CD14-positive monocyte (primary cell): ENCODE results near the gene PLAU. TPM values are rescaled to one million over a fixed set of nuclear protein-coding genes. Genes with fewer than 3 reads are reported as not detected.
A peak's percentile ranks its signal among the peaks of the same experiment; 100 is the strongest.

Source experiments
- DNase-seq, 3 donors: peaks; one replicate each; pipeline ENCODE4 v3.0.0-alpha.2; 2011 to 2022
- H2AFZ ChIP-seq: 2 replicates; pipeline ENCODE4 v1.6.0; 2012; ENCODE audit warnings: mild to moderate bottlenecking, low read depth, low read length, inconsistent platforms; ENCODE audit not compliant: insufficient read depth, poor library complexity, severe bottlenecking
- H3K27ac ChIP-seq, 2 donors: 1 replicate in 1 of 2; 2 replicates in 1 of 2; pipeline ENCODE4 v1.5.1; 2012 to 2013; ENCODE audit warnings: low read length in 2 of 2, control low read depth in 1 of 2, inconsistent platforms in 1 of 2, low read depth in 1 of 2, mild to moderate bottlenecking in 1 of 2
- H3K27me3 ChIP-seq, 2 donors: one replicate each; pipeline versions ENCODE4 v1.6.0 to v1.6.1; 2011 to 2013; ENCODE audit warnings: low read length in 2 of 2; ENCODE audit not compliant: control insufficient read depth in 2 of 2, insufficient read depth in 2 of 2
- H3K36me3 ChIP-seq, 2 donors: replicated peaks in 1 of 2; 1 replicate in 1 of 2; 2 replicates in 1 of 2; pipeline versions ENCODE4 v1.5.1 to v1.6.1; 2012 to 2013; ENCODE audit warnings: low read length in 2 of 2, control low read depth in 1 of 2, inconsistent platforms in 1 of 2, mild to moderate bottlenecking in 1 of 2; ENCODE audit not compliant: insufficient read depth in 2 of 2, control insufficient read depth in 1 of 2
- H3K4me1 ChIP-seq, 2 donors: 1 replicate in 1 of 2; 2 replicates in 1 of 2; pipeline versions ENCODE4 v1.5.1 to v1.6.1; 2012 to 2013; ENCODE audit warnings: low read length in 2 of 2, control low read depth in 1 of 2, inconsistent platforms in 1 of 2, mild to moderate bottlenecking in 1 of 2, moderate library complexity in 1 of 2; ENCODE audit not compliant: insufficient read depth in 2 of 2, control insufficient read depth in 1 of 2
- H3K4me2 ChIP-seq: replicated peaks from 2 replicates; pipeline ENCODE3; 2012; ENCODE audit warnings: low read length, moderate library complexity, mild to moderate bottlenecking; ENCODE audit not compliant: poor library complexity, severe bottlenecking; ENCODE audit errors: extremely low read depth
- H3K4me3 ChIP-seq, 3 experiments: fragments of 200-600 bp in 1 of 3; sonication (generic) in 1 of 3; replicated peaks in 1 of 3; 1 replicate in 2 of 3; 2 replicates in 1 of 3; pipeline ENCODE4 v1.5.1; 2011 to 2013; ENCODE audit warnings: low read length in 3 of 3, mild to moderate bottlenecking in 3 of 3, control low read depth in 2 of 3, low read depth in 2 of 3, inconsistent platforms in 1 of 3, moderate library complexity in 1 of 3
- H3K79me2 ChIP-seq: 2 replicates; pipeline ENCODE4 v1.6.0; 2012; ENCODE audit warnings: mild to moderate bottlenecking, control low read depth, inconsistent platforms, low read length, moderate library complexity; ENCODE audit not compliant: insufficient read depth
- H3K9ac ChIP-seq: 2 replicates; pipeline ENCODE4 v1.6.0; 2017; ENCODE audit warnings: low read length, mild to moderate bottlenecking; ENCODE audit not compliant: insufficient read depth, poor library complexity, severe bottlenecking
- H3K9me3 ChIP-seq, 2 donors: replicated peaks in 1 of 2; 1 replicate in 1 of 2; 2 replicates in 1 of 2; pipeline versions ENCODE4 v1.5.1 to v1.6.1; 2012 to 2013; ENCODE audit warnings: low read length in 2 of 2, control low read depth in 1 of 2; ENCODE audit not compliant: control insufficient read depth in 1 of 2, insufficient read depth in 1 of 2
- H4K20me1 ChIP-seq: 2 replicates; pipeline ENCODE4 v1.6.0; 2012; ENCODE audit warnings: mild to moderate bottlenecking, low read length, control low read depth, moderate library complexity; ENCODE audit not compliant: insufficient read depth
- H3K27ac Mint-ChIP-seq, 7 donors: one replicate each; pipeline ENCODE4 v1.8.0; 2020; ENCODE audit warnings: mild to moderate bottlenecking in 7 of 7, mixed read lengths in 7 of 7, moderate library complexity in 6 of 7, inconsistent platforms in 2 of 7
- H3K27me3 Mint-ChIP-seq, 3 donors: one replicate each; pipeline ENCODE4 v1.8.0; 2021 to 2022; ENCODE audit warnings: low read depth in 3 of 3, mild to moderate bottlenecking in 3 of 3, mixed read lengths in 3 of 3, moderate library complexity in 3 of 3, inconsistent platforms in 1 of 3
- H3K36me3 Mint-ChIP-seq, 2 donors: one replicate each; pipeline ENCODE4 v1.8.0; 2020; ENCODE audit warnings: mixed read lengths in 2 of 2, inconsistent platforms in 1 of 2, mild to moderate bottlenecking in 1 of 2
- H3K4me1 Mint-ChIP-seq: one replicate; pipeline ENCODE4 v1.8.0; 2020; ENCODE audit warnings: mild to moderate bottlenecking, mixed read lengths
- H3K4me3 Mint-ChIP-seq, 2 donors: one replicate each; pipeline ENCODE4 v1.8.0; 2020; ENCODE audit warnings: mild to moderate bottlenecking in 2 of 2, mixed read lengths in 2 of 2, moderate library complexity in 1 of 2
- H3K9me3 Mint-ChIP-seq, 7 donors: one replicate each; pipeline ENCODE4 v1.8.0; 2020 to 2022; ENCODE audit warnings: mixed read lengths in 7 of 7, mild to moderate bottlenecking in 6 of 7, moderate library complexity in 6 of 7, inconsistent platforms in 2 of 7
- WGBS: methylation state at CpG from one replicate; pipeline ENCODE4 v1.1.5; 2013; ENCODE audit warnings: missing lambda C conversion rate; ENCODE audit not compliant: insufficient coverage; 5-methylcytosine and 5-hydroxymethylcytosine counted together
- intact Hi-C, 2 donors: fragments of 100-400 bp; cut with micrococcal nuclease; formaldehyde crosslinking; loops; one replicate each; pipeline versions ENCODE4 v1.15.0 to v1.15.1; 2023
- polyA minus RNA-seq: library from RNA; depleted of rRNA, polyadenylated mRNA; stranded (reverse); fragments of >200 nt; gene quantifications from 2 replicates; pipeline ENCODE4 v1.2.3, GENCODE V29; 2012
- polyA plus RNA-seq, 3 donors: library from polyadenylated mRNA; depleted of rRNA in 1 of 3; unstranded in 2 of 3; stranded (reverse) in 1 of 3; fragments of 300-500 nt in 2 of 3; fragments of >200 nt in 1 of 3; fragmentation: Illumina TruSeq in 2 of 3; gene quantifications; 1 replicate in 2 of 3; 2 replicates in 1 of 3; pipeline ENCODE4 v1.2.3, GENCODE V29; 2012 to 2021
- total RNA-seq, 12 experiments: library from RNA in 1 of 12; stranded (reverse) in 1 of 12; fragments of 120-200 nt in 1 of 12; gene quantifications; one replicate each; pipeline ENCODE4 v1.2.4 and lab custom pipeline; 2013 to 2026; ENCODE audit warnings: mixed read lengths in 6 of 12, inconsistent platforms in 1 of 12
- TF ChIP-seq, protein P1 (sequence below): fragments of 200-600 bp; IDR thresholded peaks from one replicate; pipeline ENCODE4 v1.8.0; 2022; ENCODE audit warnings: antibody characterized with exemption, mild to moderate bottlenecking

The PLAU gene
- 0.46 TPM for total RNA-seq (2013)
- 1 to 10 TPM in 1 of 3 donors, under 1 TPM in 2; 0.16 to 1.5 (median 0.43) TPM for polyA plus RNA-seq
- polyA minus RNA-seq: 0.55 and 0.72 TPM in 2 replicates
- total RNA-seq (lab: John Stamatoyannopoulos, UW): 6.2 to 109 (median 21.5) reads per million in 11 experiments

DNA sequence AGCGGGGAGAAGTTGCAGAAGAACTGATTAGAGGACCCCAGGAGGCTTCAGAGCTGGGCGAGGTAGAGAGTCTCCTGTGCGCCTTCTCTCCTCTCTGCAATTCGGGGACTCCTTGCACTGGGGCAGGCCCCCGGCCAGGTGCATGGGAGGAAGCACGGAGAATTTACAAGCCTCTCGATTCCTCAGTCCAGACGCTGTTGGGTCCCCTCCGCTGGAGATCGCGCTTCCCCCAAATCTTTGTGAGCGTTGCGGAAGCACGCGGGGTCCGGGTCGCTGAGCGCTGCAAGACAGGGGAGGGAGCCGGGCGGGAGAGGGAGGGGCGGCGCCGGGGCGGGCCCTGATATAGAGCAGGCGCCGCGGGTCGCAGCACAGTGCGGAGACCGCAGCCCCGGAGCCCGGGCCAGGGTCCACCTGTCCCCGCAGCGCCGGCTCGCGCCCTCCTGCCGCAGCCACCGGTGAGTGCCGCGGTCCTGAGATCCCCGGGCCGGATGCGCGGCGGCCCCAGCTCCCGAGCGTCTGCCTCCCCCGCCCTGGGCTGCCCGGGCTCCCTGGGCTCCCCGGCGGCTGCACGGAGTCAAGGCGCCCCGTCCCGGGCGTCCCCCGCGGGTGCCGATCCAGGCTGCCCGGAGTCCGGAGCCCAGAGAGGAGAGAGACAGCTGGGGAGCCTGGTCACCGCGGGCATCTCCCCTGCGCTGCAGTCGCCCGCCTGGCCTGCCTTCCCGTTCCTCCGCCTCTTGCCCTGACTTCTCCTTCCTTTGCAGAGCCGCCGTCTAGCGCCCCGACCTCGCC, at the start of gene PLAU:
Gene PLAU, plus strand, starts transcription at position 369 of the 789 bp plus-strand sequence. CDS start 424 bp downstream, outside the sequence.
- peaks cover 0 to 5% of the 10 kb centered on the region in 2 donors for H3K27me3 ChIP-seq
- no peaks in the 10 kb centered on the region for H3K9me3 Mint-ChIP-seq
- intact Hi-C loops: no loop called here
- H3K36me3 ChIP-seq: peaks cover 0 to 5% of the 10 kb centered on the region in 2 donors
- H3K9me3 ChIP-seq: no peaks in the 10 kb centered on the region
- H3K36me3 Mint-ChIP-seq: peaks cover 19 to 22% of the 10 kb centered on the region in 2 donors
- H3K27me3 Mint-ChIP-seq: peaks cover 6 to 17% (median 12%) of the 10 kb centered on the region in 3 donors
- H3K79me2 ChIP-seq: peaks cover 36% of the 10 kb centered on the region
- WGBS: under 1% methylated on average over 70 of the region's 74 CpGs
- peaks cover 74% of the 10 kb centered on the region for H3K4me1 Mint-ChIP-seq
- peak within 1 kb of the TSS; percentile 73 for H2AFZ ChIP-seq
- peaks cover 56 to 67% of the 10 kb centered on the region in 2 donors for H3K4me1 ChIP-seq
- peak within 1 kb of the TSS; percentile 35 to 85 (median 63) for H3K27ac Mint-ChIP-seq
- H3K4me3 ChIP-seq: peak within 1 kb of the TSS; percentile 27 to 70 (median 35)
- peak within 1 kb of the TSS; percentile 67 for H3K9ac ChIP-seq
- TF ChIP-seq, protein P1, sequence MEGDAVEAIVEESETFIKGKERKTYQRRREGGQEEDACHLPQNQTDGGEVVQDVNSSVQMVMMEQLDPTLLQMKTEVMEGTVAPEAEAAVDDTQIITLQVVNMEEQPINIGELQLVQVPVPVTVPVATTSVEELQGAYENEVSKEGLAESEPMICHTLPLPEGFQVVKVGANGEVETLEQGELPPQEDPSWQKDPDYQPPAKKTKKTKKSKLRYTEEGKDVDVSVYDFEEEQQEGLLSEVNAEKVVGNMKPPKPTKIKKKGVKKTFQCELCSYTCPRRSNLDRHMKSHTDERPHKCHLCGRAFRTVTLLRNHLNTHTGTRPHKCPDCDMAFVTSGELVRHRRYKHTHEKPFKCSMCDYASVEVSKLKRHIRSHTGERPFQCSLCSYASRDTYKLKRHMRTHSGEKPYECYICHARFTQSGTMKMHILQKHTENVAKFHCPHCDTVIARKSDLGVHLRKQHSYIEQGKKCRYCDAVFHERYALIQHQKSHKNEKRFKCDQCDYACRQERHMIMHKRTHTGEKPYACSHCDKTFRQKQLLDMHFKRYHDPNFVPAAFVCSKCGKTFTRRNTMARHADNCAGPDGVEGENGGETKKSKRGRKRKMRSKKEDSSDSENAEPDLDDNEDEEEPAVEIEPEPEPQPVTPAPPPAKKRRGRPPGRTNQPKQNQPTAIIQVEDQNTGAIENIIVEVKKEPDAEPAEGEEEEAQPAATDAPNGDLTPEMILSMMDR: no peak
- peak within 1 kb of the TSS in 1 of 2 donors; percentile 34 for H3K27ac ChIP-seq
- peak within 1 kb of the TSS; percentile 88 to 92 for H3K4me3 Mint-ChIP-seq
- DNase-seq: peak; percentile 68 to 73 (median 69)
- H4K20me1 ChIP-seq: peaks cover 4% of the 10 kb centered on the region
- H3K4me2 ChIP-seq: peak within 1 kb of the TSS; percentile 74

DNA sequence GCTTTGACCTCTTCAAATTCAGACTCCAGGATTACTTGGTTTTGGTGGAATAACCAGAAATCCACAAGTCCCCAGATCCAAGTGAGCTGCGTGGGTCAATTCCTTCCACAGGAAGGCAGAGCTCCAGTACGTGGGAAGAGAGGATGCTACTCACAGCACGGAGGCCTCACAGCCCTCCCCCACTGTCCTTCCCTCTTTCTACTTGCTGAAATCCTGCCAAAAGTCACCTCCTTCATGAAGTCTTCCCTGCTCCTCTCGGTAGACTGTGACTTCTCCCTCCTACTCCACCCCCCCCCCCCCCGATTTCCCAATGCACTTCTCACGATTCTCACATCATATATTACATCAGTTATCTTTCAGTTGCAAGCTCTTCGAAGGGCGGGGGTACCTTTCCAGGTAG, 48.9 kb upstream of the PLAU start:
- H3K36me3 Mint-ChIP-seq: peaks cover 36 to 71% of the 10 kb centered on the region in 2 donors
- H3K4me3 ChIP-seq: no peak overlapping the region
- WGBS: 0% methylated on average over 3 of the region's 8 CpGs
- peaks cover 22 to 51% of the 10 kb centered on the region in 2 donors for H3K36me3 ChIP-seq
- no peaks in the 10 kb centered on the region for H3K27me3 ChIP-seq
- peak overlapping the region in 1 of 2 donors; percentile 68 for H3K27ac ChIP-seq
- H3K9ac ChIP-seq: no peak overlapping the region
- no peaks in the 10 kb centered on the region for H3K9me3 ChIP-seq
- peaks cover 53% of the 10 kb centered on the region for H4K20me1 ChIP-seq
- H3K27ac Mint-ChIP-seq: peak overlapping the region in 5 of 7 donors; percentile 60 to 86 (median 70)
- H3K79me2 ChIP-seq: peaks cover 84% of the 10 kb centered on the region
- TF ChIP-seq, protein P1: no peak
- H3K27me3 Mint-ChIP-seq: no peaks in the 10 kb centered on the region
- no peak overlapping the region for H2AFZ ChIP-seq
- no peak overlapping the region for H3K4me3 Mint-ChIP-seq
- H3K4me1 ChIP-seq: peaks cover 53 to 61% of the 10 kb centered on the region in 2 donors
- peaks cover 64% of the 10 kb centered on the region for H3K4me1 Mint-ChIP-seq
- intact Hi-C loops: no loop called here
- peak; percentile 45 to 56 (median 47) for DNase-seq
- no peaks in the 10 kb centered on the region for H3K9me3 Mint-ChIP-seq
- H3K4me2 ChIP-seq: peak overlapping the region; percentile 28
